NCI-H2107 treated with DMSO at 0.1 percent for 48 hours (cell line): ENCODE data around the gene ERGIC1.

Source experiments
- DNase-seq: peaks from one replicate; lab custom pipeline; 2025; ENCODE audit not compliant: unreplicated experiment; lab: John Stamatoyannopoulos, UW

The ERGIC1 gene

GRCh38 chr5:172827841-172828240 lies 6.2 kb upstream of the ERGIC1 start:
- no peak for DNase-seq

DNA sequence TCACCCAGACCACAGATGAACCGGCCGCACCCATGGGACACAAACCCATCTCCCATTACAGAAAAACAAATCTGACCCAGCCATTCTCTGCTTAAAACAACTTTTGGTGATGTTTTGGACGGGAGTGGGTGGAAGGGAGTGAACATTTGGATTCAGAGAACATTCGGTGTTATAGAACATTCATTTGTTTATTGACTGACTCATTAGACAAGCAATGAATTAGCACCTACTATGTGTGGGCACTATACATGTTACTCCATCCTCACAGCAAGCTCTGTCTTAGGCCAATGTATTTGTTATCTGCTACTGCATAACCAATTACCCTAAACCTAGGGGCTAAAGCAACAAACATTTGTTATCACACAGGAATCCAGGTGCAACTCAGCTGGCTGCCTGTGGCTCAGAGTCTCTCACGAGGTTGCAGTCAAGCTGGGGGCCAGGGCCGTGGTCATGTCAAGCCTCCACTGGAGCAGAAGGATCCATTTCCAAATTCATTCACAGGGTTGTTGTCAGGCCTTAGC lies 5.1 kb upstream of the ERGIC1 start:
- no peak for DNase-seq

DNA sequence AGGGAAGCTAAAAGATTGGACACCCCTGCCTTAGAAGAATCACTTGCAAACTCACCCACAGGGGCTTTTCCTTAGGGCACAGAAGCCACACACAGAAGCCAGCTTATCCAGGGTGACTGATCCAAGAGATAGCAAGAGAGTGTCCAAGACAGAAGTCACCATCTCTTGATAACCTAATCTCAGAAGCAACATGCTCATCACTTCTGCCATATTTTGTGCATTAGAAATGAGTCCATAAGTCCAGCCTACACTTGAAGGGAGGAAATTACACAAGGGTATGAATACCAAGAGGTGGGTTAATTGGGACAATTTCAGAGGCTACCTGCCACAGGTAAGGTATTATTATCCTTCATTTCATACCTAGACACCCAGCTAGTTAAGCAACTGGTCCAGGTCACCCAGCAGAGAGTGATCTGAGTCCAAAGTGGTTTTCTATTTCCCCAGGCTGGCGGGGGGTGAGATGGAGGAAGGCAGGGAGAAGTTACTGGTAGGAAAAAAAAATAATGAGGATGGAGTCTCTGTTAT lies 3.7 kb upstream of the ERGIC1 start:
- no peak for DNase-seq

DNA sequence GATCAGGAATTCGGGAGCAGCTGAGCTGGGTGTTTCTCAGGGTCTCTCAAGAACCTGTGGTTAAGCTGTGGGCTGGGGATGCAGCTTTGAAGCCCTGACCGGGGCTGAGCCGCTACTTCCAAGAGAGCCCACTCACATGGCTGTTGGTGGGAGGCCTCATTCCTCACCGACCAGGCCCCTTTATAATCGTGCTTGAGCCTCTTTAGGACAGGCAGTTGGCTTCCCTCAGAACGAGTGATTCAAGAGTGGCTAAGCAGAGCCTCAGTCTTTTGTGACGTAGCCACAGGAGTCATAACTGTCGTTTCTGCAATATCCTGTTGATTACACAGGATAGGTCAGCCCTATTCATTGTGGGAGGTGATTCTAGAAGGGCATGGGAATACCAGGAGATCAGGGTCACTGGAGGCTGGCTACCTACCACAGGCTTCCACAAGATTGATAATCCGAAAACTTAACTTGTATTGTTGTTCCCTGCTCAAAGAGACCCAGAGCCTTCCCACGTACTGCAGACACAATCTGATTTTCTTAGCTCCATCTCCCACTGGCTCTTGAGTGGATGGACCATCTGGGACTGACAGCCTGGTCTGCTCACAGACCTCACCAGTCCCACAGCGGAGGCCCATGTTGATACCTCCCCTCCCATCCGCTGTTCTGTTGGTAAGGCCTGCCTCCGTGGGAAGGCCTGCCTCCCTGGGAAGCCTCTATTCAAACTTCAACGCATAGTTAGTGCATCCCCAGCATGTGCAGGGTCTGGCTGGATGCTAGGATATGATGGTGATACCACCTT lies 3.0 kb upstream of the ERGIC1 start:
- DNase-seq: no peak

DNA sequence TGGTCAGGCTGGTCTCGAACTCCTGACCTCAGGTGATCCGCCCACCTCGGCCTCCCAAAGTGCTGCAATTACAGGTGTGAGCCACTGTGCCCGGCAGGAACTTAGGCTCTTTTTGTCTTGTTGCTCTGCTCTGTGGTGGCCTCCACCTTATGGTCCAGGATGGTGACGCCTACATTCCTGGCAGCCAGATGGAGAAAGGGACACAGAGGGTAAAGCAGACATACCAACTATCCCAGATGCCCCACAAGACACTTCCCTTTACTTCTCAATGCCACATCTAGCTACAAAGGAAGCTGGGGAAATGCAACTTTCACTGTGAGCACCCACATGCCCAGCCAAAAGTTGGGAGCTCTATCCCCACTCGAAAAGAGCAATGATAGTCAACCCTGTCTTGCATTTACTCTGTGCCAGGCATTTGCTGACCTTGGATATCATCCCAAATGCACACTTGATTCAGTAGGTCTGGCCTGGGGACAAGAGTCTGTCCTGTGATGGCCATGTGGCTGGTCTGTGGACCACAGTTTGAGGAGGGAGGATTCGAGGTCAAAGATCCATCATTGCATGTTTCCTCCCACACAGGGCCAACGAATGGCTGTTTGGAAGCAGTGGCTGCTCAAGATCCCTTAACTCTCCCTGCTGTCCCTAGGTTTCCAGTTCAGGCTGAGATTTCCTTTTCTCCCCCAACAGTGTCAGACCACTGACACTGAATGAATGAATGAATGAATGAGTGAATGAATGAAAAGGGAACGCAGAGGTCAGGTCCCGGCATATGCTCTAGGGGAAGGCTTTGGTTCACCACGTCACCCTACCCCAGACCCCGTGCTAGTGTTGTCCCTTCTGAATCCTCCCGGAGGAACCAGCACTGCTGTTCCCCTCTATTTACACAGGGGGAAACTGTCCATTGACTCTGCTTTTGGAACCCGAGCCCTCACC lies 1.4 kb upstream of the ERGIC1 start:
- DNase-seq: no peak

GRCh38 chr5:172833372-172833685 lies 722 bp upstream of the ERGIC1 start:
- no peak for DNase-seq

- no peak for DNase-seq
Observed at GRCh38 chr5:172834415-172835289, 601 bp downstream of the ERGIC1 start.

DNA sequence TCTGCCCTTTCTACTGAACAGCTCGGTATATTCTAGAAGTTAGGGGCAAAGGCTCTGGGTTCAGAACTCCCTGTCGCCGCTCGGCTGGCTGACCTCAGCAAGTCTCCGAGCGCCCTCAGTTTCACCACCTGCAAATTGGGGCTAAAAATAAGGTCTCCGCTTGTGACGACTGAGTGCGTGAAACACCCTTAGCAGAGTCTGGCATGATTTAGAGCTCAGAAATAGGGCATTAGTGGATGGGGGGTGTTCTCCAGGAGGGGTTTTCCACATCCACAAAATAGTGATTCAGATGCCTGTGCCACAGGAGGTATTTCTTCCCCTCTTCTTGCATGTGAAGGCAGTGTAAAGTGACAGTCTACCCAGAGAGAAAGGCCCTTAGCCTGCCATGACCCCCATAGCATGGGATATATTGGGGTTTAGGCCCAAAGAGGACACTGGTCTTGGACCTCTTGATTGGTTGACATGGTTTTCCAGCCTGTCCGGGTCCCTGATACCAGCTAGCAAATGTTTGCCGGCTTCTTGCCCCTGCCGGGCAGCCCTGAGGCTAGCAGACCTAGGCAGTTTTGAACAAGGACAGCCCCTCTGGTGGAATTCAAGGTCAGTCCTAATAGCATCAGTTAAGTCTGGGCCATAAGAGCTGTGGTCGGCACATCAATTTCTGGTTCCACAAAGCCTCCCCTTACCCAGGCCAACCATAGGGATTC lies 1.4 kb downstream of the ERGIC1 start:
- no peak for DNase-seq

GRCh38 chr5:172835994-172836356 lies 1.9 kb downstream of the ERGIC1 start:
- DNase-seq: no peak

DNA sequence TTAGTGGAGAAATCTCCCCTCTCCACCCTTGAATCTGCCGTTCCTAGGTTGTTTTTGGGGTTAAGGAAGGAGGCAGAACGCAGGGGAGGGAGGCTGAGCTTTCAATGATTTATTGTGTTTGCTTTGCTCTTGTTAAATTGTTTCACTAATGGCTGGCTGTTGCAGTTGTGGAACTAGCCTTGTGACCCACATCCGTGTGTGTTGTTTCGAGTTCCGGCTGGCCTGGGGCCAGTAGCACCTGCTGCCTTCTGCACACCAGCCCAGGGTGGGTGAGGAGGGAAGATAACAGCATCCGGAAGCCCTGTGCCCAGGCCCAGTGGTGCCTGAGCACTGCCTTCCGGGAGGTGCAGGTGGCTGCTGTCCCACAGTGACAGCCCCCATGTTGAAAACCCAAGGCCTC lies 3.6 kb downstream of the ERGIC1 start:
- peak; percentile 1 for DNase-seq

DNA sequence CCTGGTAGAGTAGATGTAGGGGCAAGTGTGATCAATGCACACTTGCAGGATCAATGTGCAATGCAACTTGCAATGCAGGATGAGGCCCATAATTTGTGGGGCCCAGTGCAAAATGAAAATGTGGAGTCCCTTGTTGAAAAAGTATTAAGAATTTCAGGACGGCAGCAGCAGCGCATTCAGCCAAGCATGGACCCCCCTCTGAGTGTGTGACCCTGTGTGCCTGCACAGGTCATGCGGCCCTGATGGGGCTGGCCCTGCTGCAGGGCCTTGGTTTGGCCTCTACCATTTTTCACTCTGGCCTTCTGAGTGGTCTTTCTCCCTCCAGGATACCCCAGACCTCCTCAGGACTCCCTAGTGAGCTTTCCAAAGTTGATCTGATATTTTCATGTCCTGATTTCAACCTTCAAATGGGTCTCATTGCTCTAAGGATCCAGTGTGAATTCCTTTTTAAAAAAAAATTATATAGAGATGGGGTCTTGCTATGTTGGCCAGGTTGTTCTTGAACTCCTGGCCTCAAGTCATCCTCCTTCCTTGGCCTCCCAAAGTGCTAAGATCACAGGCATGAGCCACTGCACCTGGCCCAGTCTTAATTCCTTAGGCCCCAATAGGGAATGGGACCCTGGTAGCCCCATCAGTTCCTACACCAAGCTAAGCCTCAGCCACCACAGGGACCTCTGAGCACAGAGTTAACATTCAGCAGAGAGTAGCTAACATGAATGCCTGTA lies 4.3 kb downstream of the ERGIC1 start:
- no peak for DNase-seq

DNA sequence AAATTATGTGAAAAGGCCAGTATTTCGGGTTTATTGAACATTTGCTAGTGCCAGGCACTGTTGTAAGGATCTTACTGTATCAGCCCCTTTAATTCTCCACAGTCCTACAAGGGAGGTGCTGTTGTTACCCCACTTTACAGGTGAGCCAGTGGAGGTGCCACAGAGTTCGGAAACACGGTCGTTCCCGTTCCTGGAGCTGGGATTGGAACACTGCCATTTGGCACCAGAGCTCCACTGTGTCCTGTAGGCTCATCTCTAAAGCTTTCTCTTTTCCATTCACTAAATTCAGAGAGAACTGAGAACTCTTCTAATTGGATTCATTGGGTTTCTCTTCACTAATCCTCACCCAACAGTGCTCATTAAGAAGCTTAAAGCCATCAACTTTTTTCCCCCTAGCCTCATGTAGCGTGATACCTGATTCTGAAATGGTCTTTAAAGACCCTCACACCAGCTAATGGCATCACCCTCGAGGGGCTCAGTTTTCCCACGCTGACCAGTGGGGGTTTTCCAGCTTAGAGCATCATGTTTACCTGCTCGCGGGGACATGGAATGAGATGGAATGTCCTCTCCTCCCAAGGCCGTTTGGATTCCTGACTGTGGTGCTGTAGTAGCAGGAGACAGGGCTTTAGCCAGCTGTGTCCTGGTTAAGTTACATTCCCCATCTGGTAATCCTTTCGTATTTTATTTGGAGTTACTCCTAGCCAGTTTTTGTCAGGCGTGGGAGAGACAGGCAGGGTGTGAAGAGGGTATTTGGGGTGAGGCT lies 5.8 kb downstream of the ERGIC1 start:
- no peak for DNase-seq

DNA sequence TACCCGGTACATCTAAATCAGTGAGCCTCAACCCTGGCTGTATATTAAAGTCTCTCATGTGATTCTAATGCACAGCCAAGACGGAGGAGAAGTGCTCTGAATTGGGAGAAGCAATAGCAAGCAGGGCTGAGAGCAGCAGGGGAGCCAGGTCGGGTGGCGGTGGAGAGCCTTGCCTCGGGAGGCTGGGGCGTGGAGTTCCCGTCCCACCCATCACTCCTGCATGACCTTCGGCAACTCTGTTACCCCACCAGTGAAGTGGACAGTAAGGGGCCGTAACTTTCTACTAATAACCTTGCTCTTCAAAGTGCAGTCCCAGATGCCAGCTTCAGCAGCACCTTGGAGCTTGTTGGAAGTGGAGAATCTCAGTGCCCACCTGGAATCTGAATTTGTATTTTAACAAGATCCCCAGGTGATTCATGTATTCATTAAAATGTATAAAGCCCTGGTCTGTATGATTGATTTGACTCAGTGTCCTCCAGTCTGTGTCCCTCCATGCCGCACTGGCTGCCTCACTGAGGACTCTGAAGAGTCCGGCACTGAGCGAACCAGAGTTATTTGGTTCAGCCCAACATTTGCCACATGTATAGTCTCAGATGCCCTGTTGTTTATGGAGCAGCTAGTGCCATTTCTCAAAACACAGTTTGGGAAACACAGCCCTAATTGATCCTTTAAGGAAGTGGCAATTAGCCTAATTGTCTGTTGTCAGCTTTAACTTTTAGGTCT lies 6.5 kb downstream of the ERGIC1 start:
- DNase-seq: no peak

- peak; percentile 0 for DNase-seq
Observed at GRCh38 chr5:172841256-172841655, 7.2 kb downstream of the ERGIC1 start.

DNA sequence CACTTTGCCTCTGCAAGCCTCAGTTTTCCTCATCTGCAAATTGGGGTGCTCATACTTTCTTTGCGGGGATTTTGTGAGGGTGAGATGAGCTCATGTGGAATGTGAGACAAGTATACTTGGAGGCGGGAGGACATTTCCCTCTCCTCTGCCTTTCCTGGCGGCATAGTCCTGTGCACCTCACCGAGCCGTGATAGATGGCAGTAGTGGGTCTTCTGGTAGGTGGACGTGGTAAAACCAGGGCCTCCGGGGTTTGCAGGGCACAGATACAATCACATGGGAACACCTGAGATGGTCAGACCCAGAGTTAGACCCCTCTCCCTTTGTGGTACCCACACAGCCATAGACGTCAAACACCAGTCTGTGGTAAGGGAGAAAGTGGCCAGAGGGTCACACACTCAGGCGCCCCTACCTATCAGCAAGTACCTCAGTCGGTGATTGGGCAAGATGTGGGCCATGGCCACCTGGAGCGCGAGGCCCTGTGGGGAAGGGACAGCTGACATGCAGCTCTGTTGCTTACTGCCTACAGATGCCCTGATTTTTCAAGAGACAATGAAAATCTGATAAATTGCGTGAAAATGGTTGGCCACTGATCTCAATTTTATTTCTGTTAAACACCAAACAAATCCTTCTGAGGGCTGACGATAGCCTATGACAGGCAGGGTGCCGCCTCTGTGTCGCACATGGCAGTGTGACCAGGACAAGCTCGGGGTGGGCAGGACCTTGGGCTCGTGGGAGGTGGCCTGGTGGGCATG lies 9.9 kb downstream of the ERGIC1 start:
- no peak for DNase-seq

DNA sequence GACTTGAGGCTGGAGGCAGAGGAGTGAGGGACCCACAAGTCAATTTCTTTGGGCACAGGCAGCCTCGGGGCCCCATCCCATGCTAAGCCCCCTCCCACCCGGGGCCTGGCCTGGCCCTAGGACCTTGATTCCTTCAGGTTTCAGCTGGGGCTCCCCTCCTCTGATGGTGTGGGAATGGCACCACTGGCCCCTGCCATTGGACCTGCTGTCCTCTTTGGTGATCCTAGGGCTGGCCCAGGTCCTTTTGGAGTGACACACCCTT lies 10.5 kb downstream of the ERGIC1 start:
- DNase-seq: no peak

DNA sequence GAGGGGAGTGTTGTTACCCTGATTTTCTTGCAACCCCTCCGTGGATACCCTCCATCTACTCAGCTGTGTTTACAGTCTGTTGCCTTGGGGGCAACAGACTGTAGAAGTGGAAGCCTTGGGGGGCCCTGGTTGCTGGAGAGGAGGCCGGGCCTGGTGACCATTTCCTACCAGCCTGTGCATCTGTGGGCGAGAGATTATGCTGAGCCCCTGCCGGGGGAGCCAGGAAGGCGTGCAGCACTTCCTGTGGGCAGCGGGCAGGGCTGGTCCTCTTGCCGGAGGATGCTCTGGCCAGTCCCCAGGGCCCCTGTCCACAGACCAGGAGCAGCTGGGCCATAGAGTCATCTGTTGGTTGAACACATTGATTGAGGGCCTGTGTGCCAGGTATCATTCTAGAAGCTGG lies 11.1 kb downstream of the ERGIC1 start:
- no peak for DNase-seq

DNA sequence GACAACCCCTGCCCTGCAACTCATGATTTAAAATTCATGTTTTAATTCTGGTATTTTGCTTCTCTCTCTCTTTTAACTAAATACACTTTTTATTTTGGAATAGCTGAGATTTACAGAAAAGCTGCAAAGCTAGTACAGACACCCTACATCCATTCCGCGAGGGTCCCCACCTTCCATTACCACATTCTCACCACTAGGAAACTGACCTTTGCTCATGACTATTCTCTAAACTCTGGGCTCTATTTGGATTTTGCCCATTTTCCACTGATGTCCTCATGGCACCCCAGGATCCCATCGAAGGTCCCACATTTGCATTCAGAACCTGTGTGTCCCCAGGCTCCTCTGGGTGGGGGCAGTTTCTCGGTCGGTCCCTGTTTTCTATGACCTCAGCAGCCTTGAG lies 11.5 kb downstream of the ERGIC1 start:
- DNase-seq: no peak
